Epithelial cell of proximal tubule (primary cell): Measurements from ENCODE around the gene AXIN1. TPM values are rescaled to one million over a fixed set of nuclear protein-coding genes. Genes with fewer than 3 reads are reported as not detected.
"Not testable (repeated sequence)": the region's sequence is repeated elsewhere in the genome, so short reads cannot be mapped to it uniquely, and the experiment has no call there.

Experiments used
- DNase-seq: peaks from one replicate; pipeline ENCODE4 v3.0.0-alpha.2; 2011; ENCODE audit warnings: low read depth
- H3K4me3 ChIP-seq: 2 replicates; pipeline ENCODE4 v1.5.1; 2011; ENCODE audit warnings: low read depth, mild to moderate bottlenecking, low read length
- CTCF ChIP-seq: conservative IDR thresholded peaks from 2 replicates; pipeline ENCODE4 v1.5.1; 2012; ENCODE audit warnings: low read depth, mild to moderate bottlenecking, low read length
- total RNA-seq: library from RNA; depleted of rRNA; stranded (reverse); fragments of >200 nt; gene quantifications from 2 replicates; pipeline ENCODE4 v1.2.3, GENCODE V29; 2015

The AXIN1 gene
- total RNA-seq, 1 donor from 2014 or later, result 36.0 TPM

DNA sequence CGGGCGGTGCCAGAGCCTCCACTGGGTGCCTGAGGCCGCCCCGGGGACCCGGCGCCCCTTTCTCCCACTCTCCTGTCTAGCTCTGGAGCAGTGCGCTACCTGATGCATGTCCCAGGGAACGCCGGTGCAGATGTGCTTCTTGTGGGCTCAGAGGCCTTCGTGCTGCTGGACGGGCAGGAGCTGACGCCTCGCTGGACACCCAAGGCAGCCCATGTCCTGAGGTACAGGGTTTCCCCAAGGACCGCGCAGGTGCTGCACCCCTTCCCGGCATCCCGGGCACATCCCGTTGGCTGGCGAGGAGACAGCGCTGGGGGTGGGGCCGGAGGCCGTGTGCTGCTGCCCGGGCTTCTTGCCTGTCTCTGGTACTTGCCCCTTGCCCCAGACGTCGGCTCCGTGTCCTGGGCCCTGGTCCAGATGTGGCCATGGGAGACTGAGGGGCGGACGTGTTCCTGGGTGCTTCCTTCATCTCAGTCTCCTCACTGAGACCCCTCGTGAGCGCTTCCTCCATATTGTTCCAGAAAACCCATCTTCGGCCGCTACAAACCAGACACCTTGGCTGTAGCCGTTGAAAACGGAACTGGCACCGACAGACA is 89.2 kb downstream of the AXIN1 start:
- TF ChIP-seq CTCF, result no peak
- H3K4me3 ChIP-seq, result no peak overlapping the region
- DNase-seq, result no peak

GRCh38 chr16:262121-262745 is 90.3 kb downstream of the AXIN1 start:
- no peak overlapping the region for H3K4me3 ChIP-seq
- no peak for DNase-seq
- no peak for TF ChIP-seq CTCF

DNA sequence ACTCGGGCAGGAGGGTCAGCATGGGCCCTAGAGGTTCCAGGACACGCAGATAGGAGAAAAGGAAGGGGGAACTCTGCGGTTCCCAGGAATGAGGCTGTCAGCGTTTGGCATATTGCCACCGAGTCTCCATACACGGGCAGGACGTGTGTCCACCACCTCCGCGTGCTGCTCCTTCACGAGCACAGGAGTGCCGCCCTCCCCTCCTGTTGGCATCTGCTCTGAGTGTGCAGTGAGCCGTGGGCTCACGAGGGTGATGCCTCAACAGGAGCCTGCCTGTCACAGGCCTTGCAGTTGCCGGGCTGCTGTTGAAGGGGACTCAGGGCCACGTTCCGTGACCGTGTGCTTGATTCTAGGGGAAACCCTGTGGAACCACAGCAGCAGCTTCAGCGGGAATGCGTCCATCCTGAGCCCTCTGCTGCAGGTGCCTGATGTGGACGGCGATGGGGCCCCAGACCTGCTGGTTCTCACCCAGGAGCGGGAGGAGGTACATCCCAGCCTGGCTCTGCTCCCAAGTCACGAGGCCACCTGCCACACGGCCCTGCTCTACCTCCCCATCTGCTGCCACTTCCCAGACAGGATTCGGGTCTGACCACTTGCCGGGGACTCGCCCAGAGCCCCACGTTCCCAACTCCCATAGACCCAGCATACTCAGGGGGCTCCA is 91.4 kb downstream of the AXIN1 start:
- no peak for TF ChIP-seq CTCF
- no peak overlapping the region for H3K4me3 ChIP-seq

DNA sequence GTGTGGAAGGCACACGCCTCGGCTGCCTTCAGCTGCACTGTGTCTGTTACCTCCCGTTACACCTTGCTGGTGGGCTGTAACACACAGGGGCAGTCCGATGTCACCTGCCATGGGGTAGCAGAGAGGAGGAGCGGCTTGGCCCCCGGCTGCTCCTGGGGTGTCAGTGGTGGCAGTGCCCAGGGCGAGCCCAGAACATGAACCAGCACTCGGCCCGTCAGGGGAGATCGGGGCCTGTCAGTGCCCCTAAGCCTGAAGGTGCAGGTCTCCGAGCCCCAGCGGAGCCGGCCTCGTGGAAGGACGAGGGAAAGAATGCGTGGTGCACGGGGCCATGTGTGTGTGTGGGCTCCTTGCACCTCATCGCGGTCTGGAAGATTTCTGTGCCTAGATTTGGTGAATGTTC is 92.2 kb downstream of the AXIN1 start:
- no peak overlapping the region for H3K4me3 ChIP-seq
- no peak for TF ChIP-seq CTCF
- DNase-seq, result no peak

More for the DNA sequence above, 91.4 kb downstream of the AXIN1 start:
- DNase-seq, result no peak

- no peak overlapping the region for H3K4me3 ChIP-seq
- no peak for TF ChIP-seq CTCF
- no peak for DNase-seq
Measured at GRCh38 chr16:259814-260253, 92.7 kb downstream of the AXIN1 start.

DNA sequence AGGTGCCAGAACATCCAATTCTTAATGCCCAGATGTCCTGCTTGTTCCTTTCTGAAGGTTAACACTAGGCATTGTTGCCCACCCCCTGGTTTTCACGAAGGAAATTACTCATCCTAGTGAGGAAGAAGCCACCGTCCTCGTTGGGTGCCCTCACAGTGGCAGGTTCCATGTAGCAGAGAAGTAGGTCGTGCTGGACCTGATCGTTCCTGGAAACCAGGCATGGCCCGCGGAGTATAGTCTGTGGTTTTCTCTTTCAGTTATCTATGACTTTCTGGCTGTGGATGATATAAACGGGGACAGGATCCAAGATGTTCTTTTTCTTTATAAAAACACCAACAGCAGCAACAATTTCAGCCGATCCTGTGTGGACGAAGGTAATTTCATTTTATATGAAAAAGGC is 93.3 kb downstream of the AXIN1 start:
- TF ChIP-seq CTCF, result no peak
- H3K4me3 ChIP-seq, result no peak overlapping the region

GRCh38 chr16:258091-258490 is 94.4 kb downstream of the AXIN1 start:
- DNase-seq, H3K4me3 ChIP-seq: not testable (repeated sequence)

More for the DNA sequence above, 93.3 kb downstream of the AXIN1 start:
- no peak for DNase-seq
